Mesenchymal stem cell (in vitro differentiated cells and primary cell): Measurements from ENCODE around the gene TCEAL1.
"Not testable (repeated sequence)": the region's sequence is repeated elsewhere in the genome, so short reads cannot be mapped to it uniquely, and the experiment has no call there.

Experiments
- DNase-seq: peaks from one replicate; pipeline ENCODE4 v3.0.0-alpha.2; 2013
- H2AFZ ChIP-seq: one replicate; pipeline ENCODE4 v1.6.1; 2013; ENCODE audit warnings: low read depth, mild to moderate bottlenecking, control low read depth, inconsistent platforms, low read length, moderate library complexity
- H2AK5ac ChIP-seq: 2 replicates; pipeline ENCODE4 v1.6.1; 2013; ENCODE audit warnings: low read length, moderate library complexity, mild to moderate bottlenecking, inconsistent platforms; ENCODE audit not compliant: severe bottlenecking
- H2BK120ac ChIP-seq: one replicate; pipeline ENCODE4 v1.6.1; 2013; ENCODE audit warnings: low read depth, mild to moderate bottlenecking, inconsistent platforms, low read length, moderate library complexity
- H2BK12ac ChIP-seq, 2 experiments: one replicate each; pipeline ENCODE4 v1.6.1; 2013; ENCODE audit warnings: inconsistent platforms in 2 of 2, low read length in 2 of 2, mild to moderate bottlenecking in 2 of 2, moderate library complexity in 2 of 2, control low read depth in 1 of 2
- H2BK15ac ChIP-seq: one replicate; pipeline ENCODE4 v1.6.1; 2013; ENCODE audit warnings: mild to moderate bottlenecking, low read depth, inconsistent platforms; ENCODE audit not compliant: poor library complexity, severe bottlenecking
- H2BK5ac ChIP-seq: 2 replicates; pipeline ENCODE4 v1.6.1; 2013; ENCODE audit warnings: low read depth, mild to moderate bottlenecking, low read length, control low read depth, inconsistent platforms; ENCODE audit not compliant: poor library complexity, severe bottlenecking
- H3K14ac ChIP-seq, 2 experiments: one replicate each; pipeline ENCODE4 v1.6.1; 2013; ENCODE audit warnings: inconsistent platforms in 2 of 2, low read length in 2 of 2, control low read depth in 1 of 2, mild to moderate bottlenecking in 1 of 2, moderate library complexity in 1 of 2
- H3K18ac ChIP-seq, 2 experiments: one replicate each; pipeline ENCODE4 v1.6.1; 2013; ENCODE audit warnings: inconsistent platforms in 2 of 2, low read length in 2 of 2, control low read depth in 1 of 2, low read depth in 1 of 2, mild to moderate bottlenecking in 1 of 2
- H3K23ac ChIP-seq, 2 experiments: one replicate each; pipeline ENCODE4 v1.6.1; 2013; ENCODE audit warnings: inconsistent platforms in 2 of 2, low read length in 2 of 2, mild to moderate bottlenecking in 2 of 2, moderate library complexity in 2 of 2, control low read depth in 1 of 2
- H3K27ac ChIP-seq: 2 replicates; pipeline ENCODE4 v1.5.1; 2013; ENCODE audit warnings: mild to moderate bottlenecking, moderate library complexity, low read length, control low read depth, inconsistent platforms; ENCODE audit not compliant: poor library complexity, severe bottlenecking
- H3K27me3 ChIP-seq, 2 experiments: 2 replicates each; pipeline versions ENCODE4 v1.6.1 to v1.7.0; 2013; ENCODE audit warnings: low read length in 2 of 2, mild to moderate bottlenecking in 2 of 2, moderate library complexity in 2 of 2, control low read depth in 1 of 2, inconsistent platforms in 1 of 2; ENCODE audit not compliant: control insufficient read depth in 1 of 2, insufficient read depth in 1 of 2
- H3K36me3 ChIP-seq, 2 experiments: 2 replicates each; pipeline versions ENCODE4 v1.6.1 to v1.7.0; 2013; ENCODE audit warnings: low read length in 2 of 2, control low read depth in 1 of 2, inconsistent platforms in 1 of 2, low read depth in 1 of 2, mild to moderate bottlenecking in 1 of 2; ENCODE audit not compliant: insufficient read depth in 2 of 2, control insufficient read depth in 1 of 2
- H3K4ac ChIP-seq, 2 experiments: one replicate each; pipeline ENCODE4 v1.6.1; 2013; ENCODE audit warnings: inconsistent platforms in 2 of 2, low read length in 2 of 2, mild to moderate bottlenecking in 2 of 2, moderate library complexity in 2 of 2, control low read depth in 1 of 2, low read depth in 1 of 2
- H3K4me1 ChIP-seq: 2 replicates; pipeline ENCODE4 v1.6.1; 2013; ENCODE audit warnings: low read depth, low read length, control low read depth; ENCODE audit not compliant: control insufficient read depth, insufficient read depth
- H3K4me2 ChIP-seq: 2 replicates; pipeline ENCODE4 v1.6.1; 2013; ENCODE audit warnings: low read length, mild to moderate bottlenecking, inconsistent platforms; ENCODE audit not compliant: poor library complexity, severe bottlenecking
- H3K4me3 ChIP-seq, 2 experiments: 2 replicates each; pipeline versions ENCODE4 v1.5.1 to v1.7.0; 2013; ENCODE audit warnings: low read length in 2 of 2, mild to moderate bottlenecking in 2 of 2, control low read depth in 1 of 2, low read depth in 1 of 2; ENCODE audit not compliant: insufficient read depth in 1 of 2
- H3K79me1 ChIP-seq: replicated peaks from 2 replicates; pipeline ENCODE4 v1.6.1; 2013; ENCODE audit warnings: mild to moderate bottlenecking, control low read depth, low read length, inconsistent platforms; ENCODE audit not compliant: poor library complexity, severe bottlenecking
- H3K9ac ChIP-seq: 2 replicates; pipeline ENCODE4 v1.7.0; 2013; ENCODE audit warnings: mild to moderate bottlenecking, low read length, moderate library complexity
- H3K9me3 ChIP-seq: 2 replicates; pipeline ENCODE4 v1.7.0; 2013; ENCODE audit warnings: mild to moderate bottlenecking, low read length; ENCODE audit not compliant: control insufficient read depth
- H4K8ac ChIP-seq: one replicate; pipeline ENCODE4 v1.6.1; 2013; ENCODE audit warnings: inconsistent platforms, mild to moderate bottlenecking, low read length, moderate library complexity
- H4K91ac ChIP-seq: one replicate; pipeline ENCODE4 v1.6.1; 2013; ENCODE audit warnings: mild to moderate bottlenecking, low read length, inconsistent platforms
- WGBS: methylation state at CpG from one replicate; pipeline ENCODE4 v1.1.7; 2013; ENCODE audit warnings: mixed read lengths; 5-methylcytosine and 5-hydroxymethylcytosine counted together

Gene TCEAL1

DNA sequence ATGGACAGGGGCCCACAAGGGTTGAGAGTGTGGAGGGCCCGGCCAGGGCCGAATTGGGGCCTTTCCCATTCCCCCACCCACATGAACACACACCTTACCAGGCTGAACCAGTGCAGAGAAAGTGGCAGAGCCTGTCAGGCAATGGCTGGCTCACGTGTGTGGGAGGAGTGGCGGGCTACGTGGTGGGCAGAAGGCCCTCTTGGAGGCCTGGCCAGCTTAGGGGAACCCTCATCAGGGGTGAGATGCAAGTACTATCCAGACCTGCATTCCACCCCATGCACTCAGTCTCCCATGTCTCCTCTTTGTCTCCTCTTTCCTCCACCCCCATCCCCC, 42.5 kb upstream of the TCEAL1 start:
- Histone ChIP-seq H4K8ac (peak overlapping the region; percentile 60), H3K27ac (peak overlapping the region; percentile 53), H2AFZ (no peak overlapping the region), H3K4me2 (peak overlapping the region; percentile 72), H4K91ac (no peak overlapping the region), H3K14ac (peak overlapping the region in 1 of 2 experiments; percentile 68), H2BK15ac (no peak overlapping the region), H3K79me1 (peaks cover 4% of the 10 kb centered on the region), H3K4ac (peak overlapping the region in 1 of 2 experiments; percentile 50), H3K4me1 (no peaks in the 10 kb centered on the region), H2BK5ac (no peak overlapping the region), H3K9ac (peak overlapping the region; percentile 94), H3K18ac (no peak overlapping the region), H2BK12ac (no peak overlapping the region), H3K4me3 (peak overlapping the region; percentile 81 to 86), H3K23ac (no peak overlapping the region), H3K27me3 (peaks cover 0 to 4% of the 10 kb centered on the region in 2 experiments), H2BK120ac (no peak overlapping the region), H2AK5ac (no peak overlapping the region), H3K36me3 (peaks cover 3 to 17% of the 10 kb centered on the region in 2 experiments), H3K9me3 (peaks cover 4% of the 10 kb centered on the region)
- no CpG with 5 or more reads among the region's 5 CpGs for WGBS
- peak; percentile 0 for DNase-seq

DNA sequence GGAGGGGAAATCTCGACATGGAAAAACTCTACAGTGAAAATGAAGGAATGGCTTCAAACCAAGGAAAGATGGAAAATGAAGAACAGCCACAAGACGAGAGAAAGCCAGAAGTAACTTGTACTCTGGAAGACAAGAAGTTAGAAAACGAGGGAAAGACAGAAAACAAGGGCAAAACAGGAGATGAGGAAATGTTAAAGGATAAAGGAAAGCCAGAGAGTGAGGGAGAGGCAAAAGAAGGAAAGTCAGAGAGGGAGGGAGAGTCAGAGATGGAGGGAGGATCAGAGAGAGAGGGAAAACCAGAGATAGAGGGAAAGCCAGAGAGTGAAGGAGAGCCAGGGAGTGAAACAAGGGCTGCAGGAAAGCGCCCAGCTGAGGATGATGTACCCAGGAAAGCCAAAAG, 42.1 kb upstream of the TCEAL1 start:
- Histone ChIP-seq H2AK5ac (no peak overlapping the region), H3K4ac (no peak overlapping the region), H3K27ac (no peak overlapping the region), H3K36me3 (peaks cover 3 to 17% of the 10 kb centered on the region in 2 experiments), H3K79me1 (peaks cover 4% of the 10 kb centered on the region), H2BK120ac (no peak overlapping the region), H3K9me3 (peaks cover 4% of the 10 kb centered on the region), H4K91ac (no peak overlapping the region), H3K4me2 (peak overlapping the region; percentile 72), H3K23ac (no peak overlapping the region), H3K14ac (no peak overlapping the region), H2BK15ac (no peak overlapping the region), H4K8ac (no peak overlapping the region), H2BK12ac (no peak overlapping the region), H3K4me1 (no peaks in the 10 kb centered on the region), H3K27me3 (peaks cover 0 to 4% of the 10 kb centered on the region in 2 experiments), H2BK5ac (no peak overlapping the region), H2AFZ (no peak overlapping the region), H3K9ac (peak overlapping the region; percentile 94), H3K4me3 (peak overlapping the region in 1 of 2 experiments; percentile 86), H3K18ac (no peak overlapping the region)
- WGBS: 78% methylated on average over 4 of the region's 4 CpGs
- no peak for DNase-seq

GRCh38 chrX:103592295-103592694, 36.5 kb upstream of the TCEAL1 start:
- not testable (repeated sequence) for H3K27ac ChIP-seq, DNase-seq, H2AFZ ChIP-seq, H3K4ac ChIP-seq, H2BK12ac ChIP-seq, H3K4me2 ChIP-seq, H3K18ac ChIP-seq, H2AK5ac ChIP-seq, H3K79me1 ChIP-seq, H3K14ac ChIP-seq, H3K4me3 ChIP-seq, H4K8ac ChIP-seq, H3K9ac ChIP-seq, H2BK5ac ChIP-seq, H2BK120ac ChIP-seq, H4K91ac ChIP-seq, H3K4me1 ChIP-seq, H3K27me3 ChIP-seq, H3K23ac ChIP-seq, H3K9me3 ChIP-seq, H2BK15ac ChIP-seq
- WGBS: no CpG with 5 or more reads among the region's 1 CpG
- peaks cover 3 to 17% of the 10 kb centered on the region in 2 experiments for H3K36me3 ChIP-seq

- H3K27ac ChIP-seq, H3K18ac ChIP-seq, H2BK12ac ChIP-seq, H3K4me3 ChIP-seq, H3K4ac ChIP-seq, H4K91ac ChIP-seq, H4K8ac ChIP-seq, H3K14ac ChIP-seq, H3K79me1 ChIP-seq, H2BK15ac ChIP-seq, H3K4me1 ChIP-seq, H2AK5ac ChIP-seq, H2BK120ac ChIP-seq, H3K9ac ChIP-seq, H3K4me2 ChIP-seq, DNase-seq, H3K36me3 ChIP-seq, H2BK5ac ChIP-seq, H2AFZ ChIP-seq, H3K9me3 ChIP-seq, H3K27me3 ChIP-seq, H3K23ac ChIP-seq: not testable (repeated sequence)
- WGBS: 100% methylated on average over 5 of the region's 6 CpGs
Observed at GRCh38 chrX:103595202-103595601, 33.6 kb upstream of the TCEAL1 start.
